M059J (cell line): ENCODE measurements around the gene BIRC5. TPM values are rescaled to one million over a fixed set of nuclear protein-coding genes. Genes with fewer than 3 reads are reported as not detected.
A peak's percentile ranks its signal among the peaks of the same experiment; 100 is the strongest.
"Not testable (repeated sequence)": the region's sequence is repeated elsewhere in the genome, so short reads cannot be mapped to it uniquely, and the experiment has no call there.

Experiments
- DNase-seq: peaks from one replicate; pipeline ENCODE4 v3.0.0-alpha.2; 2012; ENCODE audit warnings: low read depth
- total RNA-seq: library from RNA; depleted of rRNA; stranded (reverse); fragments of >200 nt; shearing (Covaris generic); gene quantifications from 2 replicates; pipeline ENCODE4 v1.2.3, GENCODE V29; 2014

Gene BIRC5
- total RNA-seq, 1 experiment from 2014 or later: 148 TPM

DNA sequence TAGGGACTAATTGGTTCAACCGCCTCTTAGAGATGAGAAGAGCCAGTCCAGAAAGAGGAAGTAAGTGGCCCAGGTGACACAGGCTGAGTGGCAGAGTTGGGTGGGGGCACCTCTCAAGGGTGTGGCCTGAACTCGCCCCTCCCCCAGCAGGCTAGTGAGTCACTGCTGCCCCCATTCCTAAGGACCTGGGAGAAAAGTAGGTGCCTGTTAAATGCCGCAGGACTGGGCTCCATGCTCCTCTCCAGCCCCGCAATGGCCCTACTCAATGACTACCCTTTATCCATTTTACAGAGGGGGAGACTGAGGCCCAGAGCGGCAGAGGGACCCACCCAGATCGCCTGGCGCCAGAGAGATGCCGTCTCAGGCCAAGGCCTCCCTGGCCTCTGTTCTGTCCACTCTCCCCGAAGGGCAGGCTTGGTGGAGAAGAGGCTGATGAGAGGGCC lies 25.5 kb downstream of the BIRC5 start:
- no peak for DNase-seq

DNA sequence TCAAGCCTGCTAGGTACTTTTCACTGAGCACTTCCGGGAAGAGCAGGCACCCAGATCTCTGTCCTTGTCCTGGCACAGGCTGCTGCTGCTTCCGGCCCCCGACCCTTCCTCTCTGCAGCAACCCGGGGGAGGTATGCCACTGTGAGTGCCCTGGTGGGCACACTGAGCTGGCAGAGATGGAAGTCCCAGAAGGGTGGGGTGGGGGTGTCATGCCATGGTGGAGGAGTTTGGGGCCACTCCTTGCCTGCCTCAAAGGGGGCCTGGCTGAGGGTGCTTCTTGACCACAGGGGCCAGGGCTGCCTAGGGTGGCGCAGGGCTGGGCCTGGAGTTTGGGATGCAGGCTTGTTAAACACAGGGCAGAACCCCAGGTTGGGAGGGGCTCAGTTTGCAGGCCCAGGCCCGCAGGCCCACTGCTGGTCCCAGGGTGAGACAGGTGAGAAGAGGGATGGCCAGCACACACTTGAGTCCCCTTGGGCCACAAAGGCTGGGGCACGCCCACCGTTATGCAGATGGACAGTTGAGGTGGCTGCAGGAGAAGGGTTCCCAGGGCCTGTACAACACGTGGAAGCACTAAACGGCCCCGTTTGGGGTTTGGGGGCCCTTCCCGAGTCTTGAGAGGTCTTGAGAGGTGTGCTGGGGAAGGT lies 26.1 kb downstream of the BIRC5 start:
- DNase-seq: no peak

- no peak for DNase-seq
Measured at GRCh38 chr17:78240839-78241238, 26.8 kb downstream of the BIRC5 start.

- peak; percentile 52 for DNase-seq
Measured at GRCh38 chr17:78241277-78242023, 27.4 kb downstream of the BIRC5 start.

DNA sequence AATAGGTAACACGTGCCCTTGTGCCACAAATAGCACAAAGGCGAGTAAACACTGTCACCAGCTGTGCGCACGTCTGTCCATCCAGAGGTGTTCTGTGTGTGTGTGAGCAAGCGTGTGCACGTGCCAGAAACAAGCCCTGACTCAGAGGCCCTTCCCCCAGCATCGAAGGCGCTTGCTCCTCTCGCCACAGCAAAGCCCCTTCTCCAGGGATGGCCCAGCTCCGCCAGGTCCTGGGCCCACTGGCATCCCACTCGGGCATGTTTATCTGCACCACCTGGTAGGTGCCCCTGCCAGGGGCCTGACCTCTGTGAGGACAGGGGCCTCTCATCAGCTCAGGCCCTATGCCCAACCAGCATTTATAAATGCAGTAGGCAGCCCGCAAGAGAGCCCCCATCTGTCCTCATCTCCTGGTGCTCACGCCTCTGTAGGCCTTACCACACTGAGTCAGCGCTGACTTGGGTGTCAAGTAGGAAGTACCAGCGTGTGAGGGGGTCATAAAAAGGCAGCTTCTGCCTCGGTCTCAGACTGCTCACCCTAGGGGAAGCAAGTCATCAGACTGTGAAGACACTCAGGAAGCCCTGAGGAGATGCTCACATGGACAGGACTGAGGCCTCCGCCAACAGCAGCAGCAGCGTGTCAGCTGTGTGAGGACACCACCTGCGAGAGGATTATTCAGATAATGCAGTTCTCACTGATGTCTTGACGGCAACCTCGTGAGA lies 28.1 kb downstream of the BIRC5 start:
- peak; percentile 64 for DNase-seq

DNA sequence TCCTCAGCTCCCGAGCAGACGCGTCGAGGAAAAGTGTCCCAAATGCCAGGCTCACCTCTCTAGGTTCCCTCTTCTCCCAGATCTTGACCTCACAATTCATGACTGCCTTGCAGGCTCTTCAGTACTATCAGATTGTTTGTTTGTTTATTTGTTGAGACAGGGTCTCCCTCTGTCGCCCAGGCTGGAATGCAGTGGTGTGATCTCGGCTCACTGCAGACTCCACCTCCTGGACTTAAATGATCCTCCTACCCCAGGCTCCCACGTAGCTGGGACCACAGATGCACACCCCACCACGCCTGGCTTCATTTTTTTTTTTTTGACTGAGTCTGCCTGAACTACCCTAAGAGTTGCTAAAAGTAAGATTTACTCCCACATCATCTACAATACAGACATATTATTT lies 33.3 kb downstream of the BIRC5 start:
- DNase-seq: no peak

DNA sequence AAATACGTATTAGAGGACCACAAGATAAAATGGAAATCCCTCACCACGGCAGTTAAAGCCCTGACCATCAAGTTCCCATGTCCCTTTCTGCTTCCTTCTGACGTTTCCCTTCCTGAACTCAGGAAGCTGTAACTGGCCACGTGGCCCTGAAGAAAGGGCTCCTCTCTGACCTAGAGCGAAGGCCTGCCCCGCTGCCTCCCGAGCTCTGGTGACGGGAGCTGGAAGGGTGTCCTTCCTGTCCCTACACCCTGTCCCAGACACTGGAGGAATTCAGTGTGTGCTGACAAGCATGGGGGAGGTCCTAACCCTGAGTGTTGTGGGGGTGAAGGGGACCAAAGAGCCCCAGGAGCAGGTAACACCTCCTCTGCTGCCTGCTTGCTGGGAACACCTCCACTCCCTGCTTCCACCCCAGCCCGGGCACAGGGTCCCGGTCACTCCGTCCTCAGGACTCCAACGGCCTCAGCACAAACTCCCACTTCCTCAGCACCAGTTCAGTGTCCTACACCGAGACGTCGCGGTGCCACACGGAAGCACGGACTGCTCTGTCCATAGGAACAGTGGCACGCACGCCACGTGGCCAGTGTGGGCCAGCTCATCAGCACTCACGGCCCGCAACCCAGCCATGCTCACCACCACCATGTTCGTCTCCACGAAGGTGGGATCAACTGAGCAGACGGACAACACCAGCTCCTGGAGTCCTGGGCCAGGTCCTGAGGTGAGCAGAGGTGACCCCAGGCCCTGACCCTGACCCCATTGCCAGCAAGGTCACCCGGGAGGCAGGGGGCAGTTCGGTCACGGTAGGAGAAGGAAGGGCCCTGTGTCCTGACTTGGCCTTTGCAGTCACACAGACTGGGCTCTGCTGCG lies 34.2 kb downstream of the BIRC5 start:
- no peak for DNase-seq

DNA sequence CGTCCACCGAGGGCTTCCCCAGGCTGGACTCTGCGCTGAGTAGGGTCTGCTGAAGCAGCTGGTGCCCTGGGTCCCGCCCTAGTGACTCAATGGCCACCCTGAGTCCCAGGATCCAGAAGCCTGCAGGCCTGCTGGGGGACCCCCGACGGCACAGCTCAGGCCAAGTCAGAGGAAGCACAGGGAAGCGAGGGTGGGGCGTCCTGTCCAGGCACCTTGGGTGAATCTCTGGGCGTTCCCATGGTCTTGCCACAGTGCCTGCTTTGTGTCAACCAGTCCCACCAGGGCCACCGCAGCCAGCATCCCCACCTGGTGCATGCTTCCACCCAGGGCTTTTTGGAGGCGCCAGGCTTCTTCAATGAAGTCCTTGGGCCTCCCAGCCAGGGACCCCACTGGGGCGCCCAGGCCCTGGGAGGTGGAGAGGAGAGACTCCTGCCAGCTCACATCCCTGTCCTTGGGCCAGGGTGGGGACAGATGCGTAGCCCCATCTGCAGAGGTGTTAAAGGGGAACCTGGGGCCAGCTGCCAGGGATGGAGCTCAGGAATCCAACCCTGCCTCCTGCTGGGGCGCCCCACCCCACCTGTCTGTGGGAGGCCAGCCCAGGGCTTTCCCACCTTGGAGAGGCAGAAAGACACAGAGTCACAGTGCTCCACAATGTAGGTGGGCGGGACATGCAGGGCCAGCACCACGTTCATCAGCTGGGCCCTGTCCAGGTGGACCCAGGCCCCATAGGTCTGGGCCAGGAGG lies 35.2 kb downstream of the BIRC5 start:
- no peak for DNase-seq

DNA sequence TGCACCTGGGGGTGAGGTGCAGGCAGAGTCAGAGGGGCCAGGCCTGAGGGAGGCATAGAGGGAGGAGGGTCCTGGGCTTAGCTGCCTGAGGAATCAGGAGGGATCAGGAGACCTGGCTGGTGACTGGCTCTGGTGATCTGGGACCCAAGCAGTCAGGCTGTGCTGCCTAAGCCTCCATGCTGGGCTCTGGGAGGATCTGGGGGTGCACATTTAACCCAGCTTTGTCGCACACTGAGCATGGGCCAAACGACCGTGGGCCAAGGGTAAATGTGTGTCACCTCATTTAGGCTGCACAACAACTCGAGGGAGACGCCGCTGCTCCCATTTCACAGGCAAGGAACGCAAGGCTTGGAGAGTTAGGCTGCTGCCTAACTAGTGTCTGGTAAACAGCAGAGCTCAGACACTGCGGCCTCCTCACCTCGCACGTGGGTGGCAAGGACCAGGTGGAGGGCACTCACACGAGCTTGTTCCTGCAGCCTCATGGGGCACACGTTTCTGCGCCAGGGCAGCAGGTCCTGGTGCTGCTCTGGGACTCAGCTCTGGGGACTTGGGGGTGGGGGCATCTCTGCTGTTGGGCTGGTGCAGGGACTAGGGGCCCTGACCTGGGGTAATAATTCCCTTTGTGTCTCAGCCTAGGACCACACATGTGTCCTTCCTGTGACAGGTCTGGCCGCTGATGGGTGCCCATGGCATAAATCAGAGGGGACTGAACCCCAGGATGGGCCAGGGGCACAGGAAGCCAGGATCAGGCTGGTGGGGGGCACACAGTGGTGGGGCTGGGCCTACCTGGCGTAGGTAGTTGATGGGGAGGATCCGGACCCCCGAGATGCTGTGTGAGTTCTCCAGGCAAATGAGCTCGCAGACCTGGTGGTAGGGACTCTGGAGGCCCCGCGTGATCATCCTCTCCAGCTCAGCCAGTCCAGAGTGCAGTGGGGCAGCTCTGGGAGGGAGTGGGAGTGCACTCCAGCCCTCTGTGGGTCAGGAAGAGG lies 36.1 kb downstream of the BIRC5 start:
- no peak for DNase-seq

- peak; percentile 78 for DNase-seq
Measured at GRCh38 chr17:78250891-78251772, 37.1 kb downstream of the BIRC5 start.

DNA sequence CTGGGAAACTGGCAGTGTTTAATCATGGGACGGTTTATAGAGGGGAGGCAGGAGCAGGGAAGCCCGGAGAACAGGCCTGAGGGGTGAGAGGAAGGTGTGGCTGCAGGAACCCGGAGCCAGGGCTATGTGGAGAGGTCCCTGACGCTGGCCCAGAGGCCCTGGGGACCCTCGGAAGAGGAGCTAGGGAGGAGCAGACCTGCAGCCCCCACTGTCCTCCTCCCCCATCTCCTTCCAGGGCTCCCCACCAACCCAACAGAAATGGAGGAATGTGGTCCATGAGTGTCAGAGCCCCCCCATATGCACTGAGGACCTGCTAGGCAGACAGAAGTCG lies 37.7 kb downstream of the BIRC5 start:
- no peak for DNase-seq

- DNase-seq: no peak
Measured at GRCh38 chr17:78252111-78252634, 38.1 kb downstream of the BIRC5 start.

GRCh38 chr17:78252701-78253635 lies 38.9 kb downstream of the BIRC5 start:
- no peak for DNase-seq

GRCh38 chr17:78253636-78253945 lies 39.5 kb downstream of the BIRC5 start:
- DNase-seq: not testable (repeated sequence)

- peak; percentile 72 for DNase-seq
Measured at GRCh38 chr17:78253946-78254672, 40.1 kb downstream of the BIRC5 start.

DNA sequence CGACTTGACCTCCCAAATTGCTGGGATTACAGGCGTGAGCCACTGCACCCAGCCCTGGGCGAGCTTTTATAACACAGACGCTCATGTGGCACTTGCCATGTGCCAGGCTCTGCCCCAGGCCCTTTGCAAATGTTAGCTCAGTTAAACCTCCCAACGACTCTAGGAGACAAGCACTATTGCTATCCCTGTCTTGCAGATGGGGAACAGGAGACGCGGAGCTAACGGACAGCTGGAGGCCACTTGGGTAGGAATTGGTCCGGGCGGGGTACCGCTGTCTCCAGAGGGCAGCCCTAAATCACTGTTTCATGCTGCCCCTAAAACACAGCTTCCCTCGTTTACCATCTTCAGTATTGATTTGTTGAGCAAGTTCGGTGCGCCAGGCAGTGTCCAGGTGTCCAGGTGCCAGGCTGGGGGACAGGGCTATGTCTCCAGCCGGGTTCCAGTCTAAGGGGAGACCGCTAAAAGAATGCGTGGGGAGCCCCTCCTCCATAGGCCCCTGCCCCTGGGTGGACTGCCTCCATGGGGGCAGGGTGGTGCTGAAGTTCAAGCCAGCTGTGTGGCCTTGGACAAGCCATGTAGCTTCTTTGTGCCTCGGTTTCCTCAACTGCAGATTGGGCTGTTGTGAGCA lies 41.1 kb downstream of the BIRC5 start:
- no peak for DNase-seq
